Ovary (tissue), 3 donors: ENCODE measurements around the gene CAMP.

Experiments
- EP300 ChIP-seq: sonication (generic); formaldehyde crosslinking; IDR thresholded peaks from one replicate; pipeline ENCODE4 v1.6.1; 2017; ENCODE audit warnings: antibody characterized with exemption
- TF ChIP-seq, protein P1 (sequence below), 3 donors: fragments of 450-650 bp in 2 of 3; fragments of 200-600 bp in 1 of 3; IDR thresholded peaks; one replicate each; pipeline versions ENCODE4 v1.5.1 to v1.8.0; 2016 to 2022; ENCODE audit warnings: antibody characterized with exemption in 3 of 3, mild to moderate bottlenecking in 1 of 3
- donor health status: DM: no; HTN: no; CAD: no.

GRCh38 chr3:48267782-48268181 lies 44.5 kb downstream of the CAMP start:
- no peak for TF ChIP-seq EP300
- TF ChIP-seq, protein P1, sequence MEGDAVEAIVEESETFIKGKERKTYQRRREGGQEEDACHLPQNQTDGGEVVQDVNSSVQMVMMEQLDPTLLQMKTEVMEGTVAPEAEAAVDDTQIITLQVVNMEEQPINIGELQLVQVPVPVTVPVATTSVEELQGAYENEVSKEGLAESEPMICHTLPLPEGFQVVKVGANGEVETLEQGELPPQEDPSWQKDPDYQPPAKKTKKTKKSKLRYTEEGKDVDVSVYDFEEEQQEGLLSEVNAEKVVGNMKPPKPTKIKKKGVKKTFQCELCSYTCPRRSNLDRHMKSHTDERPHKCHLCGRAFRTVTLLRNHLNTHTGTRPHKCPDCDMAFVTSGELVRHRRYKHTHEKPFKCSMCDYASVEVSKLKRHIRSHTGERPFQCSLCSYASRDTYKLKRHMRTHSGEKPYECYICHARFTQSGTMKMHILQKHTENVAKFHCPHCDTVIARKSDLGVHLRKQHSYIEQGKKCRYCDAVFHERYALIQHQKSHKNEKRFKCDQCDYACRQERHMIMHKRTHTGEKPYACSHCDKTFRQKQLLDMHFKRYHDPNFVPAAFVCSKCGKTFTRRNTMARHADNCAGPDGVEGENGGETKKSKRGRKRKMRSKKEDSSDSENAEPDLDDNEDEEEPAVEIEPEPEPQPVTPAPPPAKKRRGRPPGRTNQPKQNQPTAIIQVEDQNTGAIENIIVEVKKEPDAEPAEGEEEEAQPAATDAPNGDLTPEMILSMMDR (IDR thresholded peaks at IDR 0.05): no peak
